Measurements from ENCODE around the gene PKD2.

DNA sequence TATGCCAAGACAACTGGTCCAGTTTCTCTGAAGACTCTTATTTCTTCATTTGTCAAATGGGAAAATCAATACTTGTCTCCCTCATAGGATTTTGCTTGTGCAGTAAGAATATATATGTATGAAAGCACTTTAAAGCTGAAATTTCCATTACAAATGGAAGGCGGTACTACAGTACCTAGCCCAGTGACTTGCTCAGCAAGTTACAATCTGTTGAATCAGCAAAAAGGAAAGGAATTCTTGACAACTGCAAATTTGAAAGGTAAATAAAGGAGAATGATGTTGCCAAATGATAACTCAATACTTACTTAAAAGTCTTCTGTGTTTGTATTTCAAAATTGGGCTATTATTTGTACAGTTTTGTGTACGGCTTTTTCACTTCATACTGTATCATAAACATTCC lies 71.1 kb downstream of the PKD2 start:
- TF ChIP-seq, protein P1, sequence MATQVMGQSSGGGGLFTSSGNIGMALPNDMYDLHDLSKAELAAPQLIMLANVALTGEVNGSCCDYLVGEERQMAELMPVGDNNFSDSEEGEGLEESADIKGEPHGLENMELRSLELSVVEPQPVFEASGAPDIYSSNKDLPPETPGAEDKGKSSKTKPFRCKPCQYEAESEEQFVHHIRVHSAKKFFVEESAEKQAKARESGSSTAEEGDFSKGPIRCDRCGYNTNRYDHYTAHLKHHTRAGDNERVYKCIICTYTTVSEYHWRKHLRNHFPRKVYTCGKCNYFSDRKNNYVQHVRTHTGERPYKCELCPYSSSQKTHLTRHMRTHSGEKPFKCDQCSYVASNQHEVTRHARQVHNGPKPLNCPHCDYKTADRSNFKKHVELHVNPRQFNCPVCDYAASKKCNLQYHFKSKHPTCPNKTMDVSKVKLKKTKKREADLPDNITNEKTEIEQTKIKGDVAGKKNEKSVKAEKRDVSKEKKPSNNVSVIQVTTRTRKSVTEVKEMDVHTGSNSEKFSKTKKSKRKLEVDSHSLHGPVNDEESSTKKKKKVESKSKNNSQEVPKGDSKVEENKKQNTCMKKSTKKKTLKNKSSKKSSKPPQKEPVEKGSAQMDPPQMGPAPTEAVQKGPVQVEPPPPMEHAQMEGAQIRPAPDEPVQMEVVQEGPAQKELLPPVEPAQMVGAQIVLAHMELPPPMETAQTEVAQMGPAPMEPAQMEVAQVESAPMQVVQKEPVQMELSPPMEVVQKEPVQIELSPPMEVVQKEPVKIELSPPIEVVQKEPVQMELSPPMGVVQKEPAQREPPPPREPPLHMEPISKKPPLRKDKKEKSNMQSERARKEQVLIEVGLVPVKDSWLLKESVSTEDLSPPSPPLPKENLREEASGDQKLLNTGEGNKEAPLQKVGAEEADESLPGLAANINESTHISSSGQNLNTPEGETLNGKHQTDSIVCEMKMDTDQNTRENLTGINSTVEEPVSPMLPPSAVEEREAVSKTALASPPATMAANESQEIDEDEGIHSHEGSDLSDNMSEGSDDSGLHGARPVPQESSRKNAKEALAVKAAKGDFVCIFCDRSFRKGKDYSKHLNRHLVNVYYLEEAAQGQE (IDR thresholded peaks at IDR 0.05; ENCODE audit: low read depth, low read length), result no peak
- TF ChIP-seq JUND (IDR thresholded peaks at IDR 0.05) (no peak), SIN3A (IDR thresholded peaks at IDR 0.05; ENCODE audit: borderline replicate concordance, low read depth, low read length) (no peak), GABPA (IDR thresholded peaks at IDR 0.05; ENCODE audit: low read depth) (no peak), YY1 (IDR thresholded peaks at IDR 0.05; ENCODE audit: low read depth) (no peak), ELF1 (IDR thresholded peaks at IDR 0.05) (no peak), POLR2AphosphoS5 (IDR thresholded peaks at IDR 0.05; ENCODE audit: low read depth, low read length) (no peak), TEAD4 (IDR thresholded peaks at IDR 0.05; ENCODE audit: borderline replicate concordance, insufficient read depth) (no peak), EP300 (IDR thresholded peaks at IDR 0.05; ENCODE audit: borderline replicate concordance in 1 of 2, low read depth in 1 of 2, low read length in 1 of 2) (no peak)
- TF ChIP-seq, protein P2, sequence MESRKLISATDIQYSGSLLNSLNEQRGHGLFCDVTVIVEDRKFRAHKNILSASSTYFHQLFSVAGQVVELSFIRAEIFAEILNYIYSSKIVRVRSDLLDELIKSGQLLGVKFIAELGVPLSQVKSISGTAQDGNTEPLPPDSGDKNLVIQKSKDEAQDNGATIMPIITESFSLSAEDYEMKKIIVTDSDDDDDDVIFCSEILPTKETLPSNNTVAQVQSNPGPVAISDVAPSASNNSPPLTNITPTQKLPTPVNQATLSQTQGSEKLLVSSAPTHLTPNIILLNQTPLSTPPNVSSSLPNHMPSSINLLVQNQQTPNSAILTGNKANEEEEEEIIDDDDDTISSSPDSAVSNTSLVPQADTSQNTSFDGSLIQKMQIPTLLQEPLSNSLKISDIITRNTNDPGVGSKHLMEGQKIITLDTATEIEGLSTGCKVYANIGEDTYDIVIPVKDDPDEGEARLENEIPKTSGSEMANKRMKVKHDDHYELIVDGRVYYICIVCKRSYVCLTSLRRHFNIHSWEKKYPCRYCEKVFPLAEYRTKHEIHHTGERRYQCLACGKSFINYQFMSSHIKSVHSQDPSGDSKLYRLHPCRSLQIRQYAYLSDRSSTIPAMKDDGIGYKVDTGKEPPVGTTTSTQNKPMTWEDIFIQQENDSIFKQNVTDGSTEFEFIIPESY (IDR thresholded peaks at IDR 0.05; ENCODE audit: borderline replicate concordance, low read depth), result no peak
- TF ChIP-seq, protein P3, sequence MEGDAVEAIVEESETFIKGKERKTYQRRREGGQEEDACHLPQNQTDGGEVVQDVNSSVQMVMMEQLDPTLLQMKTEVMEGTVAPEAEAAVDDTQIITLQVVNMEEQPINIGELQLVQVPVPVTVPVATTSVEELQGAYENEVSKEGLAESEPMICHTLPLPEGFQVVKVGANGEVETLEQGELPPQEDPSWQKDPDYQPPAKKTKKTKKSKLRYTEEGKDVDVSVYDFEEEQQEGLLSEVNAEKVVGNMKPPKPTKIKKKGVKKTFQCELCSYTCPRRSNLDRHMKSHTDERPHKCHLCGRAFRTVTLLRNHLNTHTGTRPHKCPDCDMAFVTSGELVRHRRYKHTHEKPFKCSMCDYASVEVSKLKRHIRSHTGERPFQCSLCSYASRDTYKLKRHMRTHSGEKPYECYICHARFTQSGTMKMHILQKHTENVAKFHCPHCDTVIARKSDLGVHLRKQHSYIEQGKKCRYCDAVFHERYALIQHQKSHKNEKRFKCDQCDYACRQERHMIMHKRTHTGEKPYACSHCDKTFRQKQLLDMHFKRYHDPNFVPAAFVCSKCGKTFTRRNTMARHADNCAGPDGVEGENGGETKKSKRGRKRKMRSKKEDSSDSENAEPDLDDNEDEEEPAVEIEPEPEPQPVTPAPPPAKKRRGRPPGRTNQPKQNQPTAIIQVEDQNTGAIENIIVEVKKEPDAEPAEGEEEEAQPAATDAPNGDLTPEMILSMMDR (IDR thresholded peaks at IDR 0.05), result no peak
- TF ChIP-seq, protein P4, sequence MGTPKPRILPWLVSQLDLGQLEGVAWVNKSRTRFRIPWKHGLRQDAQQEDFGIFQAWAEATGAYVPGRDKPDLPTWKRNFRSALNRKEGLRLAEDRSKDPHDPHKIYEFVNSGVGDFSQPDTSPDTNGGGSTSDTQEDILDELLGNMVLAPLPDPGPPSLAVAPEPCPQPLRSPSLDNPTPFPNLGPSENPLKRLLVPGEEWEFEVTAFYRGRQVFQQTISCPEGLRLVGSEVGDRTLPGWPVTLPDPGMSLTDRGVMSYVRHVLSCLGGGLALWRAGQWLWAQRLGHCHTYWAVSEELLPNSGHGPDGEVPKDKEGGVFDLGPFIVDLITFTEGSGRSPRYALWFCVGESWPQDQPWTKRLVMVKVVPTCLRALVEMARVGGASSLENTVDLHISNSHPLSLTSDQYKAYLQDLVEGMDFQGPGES (IDR thresholded peaks at IDR 0.05; ENCODE audit: low read depth, low read length), result no peak
- TF ChIP-seq, protein P5, sequence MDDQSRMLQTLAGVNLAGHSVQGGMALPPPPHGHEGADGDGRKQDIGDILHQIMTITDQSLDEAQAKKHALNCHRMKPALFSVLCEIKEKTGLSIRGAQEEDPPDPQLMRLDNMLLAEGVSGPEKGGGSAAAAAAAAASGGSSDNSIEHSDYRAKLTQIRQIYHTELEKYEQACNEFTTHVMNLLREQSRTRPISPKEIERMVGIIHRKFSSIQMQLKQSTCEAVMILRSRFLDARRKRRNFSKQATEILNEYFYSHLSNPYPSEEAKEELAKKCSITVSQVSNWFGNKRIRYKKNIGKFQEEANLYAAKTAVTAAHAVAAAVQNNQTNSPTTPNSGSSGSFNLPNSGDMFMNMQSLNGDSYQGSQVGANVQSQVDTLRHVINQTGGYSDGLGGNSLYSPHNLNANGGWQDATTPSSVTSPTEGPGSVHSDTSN (IDR thresholded peaks at IDR 0.05), result no peak
- TF ChIP-seq, protein P6, sequence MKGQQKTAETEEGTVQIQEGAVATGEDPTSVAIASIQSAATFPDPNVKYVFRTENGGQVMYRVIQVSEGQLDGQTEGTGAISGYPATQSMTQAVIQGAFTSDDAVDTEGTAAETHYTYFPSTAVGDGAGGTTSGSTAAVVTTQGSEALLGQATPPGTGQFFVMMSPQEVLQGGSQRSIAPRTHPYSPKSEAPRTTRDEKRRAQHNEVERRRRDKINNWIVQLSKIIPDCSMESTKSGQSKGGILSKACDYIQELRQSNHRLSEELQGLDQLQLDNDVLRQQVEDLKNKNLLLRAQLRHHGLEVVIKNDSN (IDR thresholded peaks at IDR 0.05; ENCODE audit: borderline replicate concordance, low read depth), result no peak

Measured in SK-N-SH (cell line).